Activated CD8-positive, alpha-beta memory T cell treated with anti-CD3 and anti-CD28 coated beads, Interleukin-2, amount 50 U/mL, for 24 hours (primary cell): Measurements from ENCODE around the gene MCF2.

Source experiments
- DNase-seq: peaks from one replicate; pipeline ENCODE4 v3.0.0-alpha.2; 2020; ENCODE audit errors: extremely low read depth

The MCF2 gene

DNA sequence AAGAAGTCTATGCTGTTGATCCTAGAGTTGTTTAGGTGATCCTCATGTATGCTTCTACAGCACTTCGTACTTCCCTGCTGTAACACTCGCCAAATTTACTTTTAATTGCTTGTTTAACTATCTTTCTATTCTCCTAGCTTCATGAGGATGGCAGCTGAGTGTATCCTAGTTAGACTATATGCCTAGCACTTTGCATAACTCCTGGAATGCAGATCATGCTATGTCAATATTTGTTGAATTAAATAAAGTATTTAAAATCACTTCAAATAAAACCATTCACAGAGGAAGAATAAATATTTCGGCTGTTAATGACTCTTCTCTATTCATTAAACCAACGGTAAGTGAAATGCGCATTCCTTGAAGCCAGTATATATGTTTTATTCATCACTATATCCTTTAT lies 122.4 kb downstream of the MCF2 start:
- DNase-seq = no peak

DNA sequence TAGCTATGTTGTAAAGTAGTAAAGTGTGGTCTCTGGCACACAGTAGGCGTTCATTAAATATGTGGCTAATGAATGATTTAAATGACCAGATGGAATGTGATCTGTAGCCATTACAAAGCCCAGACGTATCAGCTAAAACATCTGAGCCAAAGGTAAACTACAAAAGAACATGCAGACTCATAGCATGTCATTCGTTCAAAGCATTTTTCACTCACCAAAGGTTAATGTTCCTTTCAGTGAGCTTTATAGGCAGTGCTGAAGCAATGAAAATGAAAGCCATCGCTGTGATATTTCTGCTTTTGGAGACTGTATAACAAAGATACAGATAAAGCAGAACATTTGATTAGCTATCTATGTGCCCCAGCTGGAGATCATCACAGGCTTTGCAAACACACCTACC lies 126.9 kb downstream of the MCF2 start:
- DNase-seq = no peak

DNA sequence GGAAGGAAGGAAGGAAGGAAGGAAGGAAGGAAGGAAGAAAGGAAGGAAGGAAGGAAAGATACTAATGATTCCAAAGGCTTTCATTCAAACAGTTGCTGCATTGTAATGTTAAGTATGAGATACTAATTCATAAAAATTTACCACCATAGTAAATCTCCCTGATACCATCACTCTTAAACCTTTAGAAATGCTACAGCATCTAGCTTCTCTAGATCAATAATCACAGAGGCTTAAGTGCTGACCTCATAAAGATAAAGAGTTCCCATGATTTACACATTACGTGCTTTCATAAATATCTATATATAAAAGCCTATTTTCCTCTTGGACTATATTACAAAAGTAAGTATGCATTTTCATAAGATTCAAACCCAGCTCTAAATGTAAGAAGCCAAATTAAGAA lies 141.0 kb downstream of the MCF2 start:
- no peak for DNase-seq

GRCh38 chrX:139563251-139563650 lies 144.7 kb downstream of the MCF2 start:
- DNase-seq = no peak

GRCh38 chrX:139560221-139560620 lies 147.7 kb downstream of the MCF2 start:
- no peak for DNase-seq

DNA sequence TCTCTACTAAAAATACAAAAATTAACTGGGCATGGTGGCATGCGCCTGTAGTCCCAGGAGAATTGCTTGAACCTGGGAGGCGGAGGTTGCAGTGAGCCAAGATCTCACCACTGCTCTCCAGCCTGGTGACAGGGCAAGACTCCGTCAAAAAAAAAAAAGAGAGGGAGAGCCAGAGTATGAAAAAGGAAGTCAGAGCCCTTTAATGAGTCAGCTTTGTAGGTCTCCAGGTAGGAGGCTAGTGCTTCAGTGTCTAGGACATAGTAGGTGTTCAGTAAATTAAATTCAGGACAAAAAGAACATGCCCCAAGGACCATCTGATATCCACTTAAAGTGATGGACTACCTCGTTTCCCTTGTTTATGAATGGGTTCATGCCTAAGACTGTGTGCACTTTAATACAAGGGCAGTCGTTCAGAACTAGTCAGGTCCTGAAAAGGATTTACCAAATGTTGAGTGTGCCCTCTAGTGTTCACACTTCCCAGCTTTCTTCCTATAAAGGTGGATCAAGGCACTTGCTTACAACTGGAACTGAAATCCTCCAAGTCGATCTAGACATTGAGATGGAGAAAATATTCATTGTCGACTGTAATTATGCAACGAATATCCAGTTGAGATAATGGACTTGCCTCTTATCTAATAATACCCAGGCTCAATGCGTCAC lies 148.5 kb downstream of the MCF2 start:
- DNase-seq = no peak

DNA sequence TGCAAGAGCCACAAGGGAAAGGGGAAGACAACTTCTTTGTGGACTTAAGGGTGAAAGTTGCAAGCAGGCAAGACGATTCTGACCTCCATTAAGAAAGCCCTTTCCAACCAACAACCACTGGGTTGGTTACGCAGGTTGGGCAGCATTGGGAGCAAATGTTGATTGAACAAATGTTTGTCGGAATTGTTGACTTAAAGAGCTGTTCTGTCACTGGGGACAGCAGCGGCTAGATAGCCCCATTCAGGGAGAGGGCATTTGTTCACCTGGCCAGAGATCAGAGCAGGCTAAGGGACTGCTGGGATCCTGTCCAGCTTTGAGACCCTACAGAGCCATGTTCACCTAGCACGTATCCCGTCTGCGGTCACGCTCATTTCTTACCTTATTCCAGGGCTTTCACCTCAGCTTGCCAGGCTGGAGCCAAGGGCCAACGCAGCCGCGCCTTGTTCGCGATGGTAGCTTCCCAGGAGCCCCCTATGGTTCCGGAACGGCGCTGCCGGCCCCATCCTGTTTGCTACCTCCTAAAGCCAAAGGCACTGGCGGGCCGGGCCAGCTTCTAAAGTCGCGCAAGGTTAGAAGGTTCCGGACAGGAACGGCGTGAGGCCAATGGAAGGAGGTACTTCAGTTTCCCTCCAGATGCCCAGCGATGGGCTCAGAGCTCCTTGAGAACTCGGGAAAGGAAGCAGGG lies 152.8 kb downstream of the MCF2 start:
- DNase-seq = no peak

GRCh38 chrX:139554376-139554775 lies 153.6 kb downstream of the MCF2 start:
- DNase-seq = no peak

- DNase-seq = no peak
These were observed 163.4 kb downstream of the MCF2 start for GRCh38 chrX:139544591-139544990.

DNA sequence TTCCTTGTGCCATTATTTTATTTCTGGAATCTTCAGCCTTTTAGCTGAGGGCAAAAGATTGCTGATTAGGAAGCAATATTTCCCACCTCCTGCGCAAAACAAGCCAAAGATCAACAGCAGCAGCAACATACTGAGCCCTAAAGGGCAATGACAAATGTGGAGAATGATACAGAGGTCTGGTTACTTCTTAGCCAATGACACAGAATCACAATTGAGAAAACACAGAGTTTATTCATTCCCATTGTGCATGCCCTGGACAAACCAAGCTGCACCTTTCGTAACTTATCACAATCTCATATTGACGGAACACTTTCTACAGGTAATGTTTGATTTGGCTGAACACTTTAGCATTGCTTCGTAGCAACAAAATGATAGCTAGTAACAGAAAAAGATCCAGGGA lies 164.0 kb downstream of the MCF2 start:
- DNase-seq = no peak

GRCh38 chrX:139542652-139543051 lies 165.3 kb downstream of the MCF2 start:
- DNase-seq = no peak

DNA sequence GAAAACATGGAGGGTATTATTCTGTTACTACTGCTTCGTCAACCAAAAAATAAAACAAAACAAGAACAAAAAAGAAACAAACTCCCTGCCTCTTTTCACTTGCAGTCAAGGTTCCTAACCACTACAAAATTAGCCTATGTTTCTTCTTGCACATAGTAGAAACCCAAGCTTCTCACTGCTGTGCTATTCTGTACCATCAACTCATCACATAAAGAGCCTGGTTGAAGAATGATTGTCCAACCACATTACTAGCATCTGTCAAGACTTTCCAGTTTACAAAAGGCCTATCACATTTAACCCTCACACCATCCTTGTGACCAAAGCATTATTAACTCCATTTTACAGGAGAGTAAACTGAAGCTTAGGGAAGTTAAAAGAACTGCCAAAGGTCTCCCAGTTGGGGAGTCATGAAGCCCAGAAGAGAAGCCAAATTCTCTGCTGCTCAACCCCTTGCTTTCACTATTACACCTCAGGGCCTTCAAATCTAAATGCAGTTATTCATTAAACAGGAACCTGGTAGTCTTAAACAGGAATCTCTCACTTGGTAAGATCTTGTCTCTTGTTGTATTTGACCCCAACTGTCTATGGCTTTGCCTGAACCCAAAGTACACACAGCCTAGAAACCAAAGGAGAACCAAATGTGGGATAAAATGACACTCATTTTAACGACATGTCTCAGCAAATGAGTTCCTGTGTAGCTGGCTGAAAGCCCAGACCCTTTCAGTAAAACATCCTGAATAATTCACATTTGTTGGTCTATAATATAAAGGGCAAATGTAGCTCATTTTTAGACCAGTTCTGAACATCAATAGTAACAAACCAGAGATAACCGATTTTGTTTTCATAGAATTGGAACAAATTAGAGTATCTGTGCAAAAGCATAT lies 168.8 kb downstream of the MCF2 start:
- no peak for DNase-seq

GRCh38 chrX:139533444-139533843 lies 174.5 kb downstream of the MCF2 start:
- no peak for DNase-seq

GRCh38 chrX:139532834-139533233 lies 175.1 kb downstream of the MCF2 start:
- DNase-seq = no peak
